Mucosa of descending colon (tissue), 3 donors: Measurements from ENCODE around the gene MVB12B. TPM values are rescaled to one million over a fixed set of nuclear protein-coding genes. Genes with fewer than 3 reads are reported as not detected.

Experiments
- ATAC-seq: fragments of 200-7000 bp; cut with Tn5 transposase; one replicate; pipeline ENCODE4 v1.9.1; 2020; ENCODE audit warnings: mild to moderate bottlenecking, moderate library complexity
- DNase-seq, 3 donors: peaks; one replicate each; pipeline ENCODE4 v3.0.0-alpha.2; 2020
- H3K36me3 ChIP-seq: fragments of 200-600 bp; one replicate; pipeline ENCODE4 v1.8.0; 2021; ENCODE audit warnings: low read depth, mild to moderate bottlenecking
- H3K4me1 ChIP-seq: fragments of 200-600 bp; one replicate; pipeline ENCODE4 v1.8.0; 2021; ENCODE audit warnings: low read depth, mild to moderate bottlenecking
- H3K4me3 ChIP-seq: fragments of 200-600 bp; one replicate; pipeline ENCODE4 v1.8.0; 2021; ENCODE audit warnings: mild to moderate bottlenecking
- H3K9me3 ChIP-seq: fragments of 200-600 bp; one replicate; pipeline ENCODE4 v1.8.0; 2021; ENCODE audit warnings: mild to moderate bottlenecking
- CTCF ChIP-seq: fragments of 200-600 bp; IDR thresholded peaks from one replicate; pipeline ENCODE4 v1.8.0; 2022; ENCODE audit warnings: antibody characterized with exemption, mild to moderate bottlenecking
- intact Hi-C, 2 donors: fragments of 100-400 bp; cut with DNase I in 1 of 2; cut with micrococcal nuclease in 1 of 2; formaldehyde crosslinking; loops; one replicate each; pipeline versions ENCODE4 v1.11.0 to v1.11.1; 2022; cut with DNase I, micrococcal nuclease
- total RNA-seq, 3 donors: library from RNA; stranded (reverse); fragmentation: NEBNext Ultra II Directional in 2 of 3; extraction: Animal tissue kit (Norgen Biotek cat#: 25700) in 2 of 3; gene quantifications; one replicate each; pipeline versions ENCODE4 v1.2.1 to v1.2.4, GENCODE V29; 2021 to 2023
- donor health status: DM: no; HTN: no; CAD: no; lungs with moderate emphysema.
- donor health status: DM: no; HTN: no; CAD: no.
- donor health status: DM: no; HTN: yes; CAD: no.

MVB12B gene
- total RNA-seq, 3 donors from 2014 or later, result 16.8 to 26.4 (median 21.6) TPM

- no peaks in the 10 kb centered on the region for H3K9me3 ChIP-seq
- intact Hi-C loops, result no loop called here
- TF ChIP-seq CTCF, result no peak
- DNase-seq (no peak), ATAC-seq (no peak)
- H3K36me3 ChIP-seq, result no peaks in the 10 kb centered on the region
- H3K4me3 ChIP-seq, result no peak overlapping the region
- H3K4me1 ChIP-seq, result peaks cover 15% of the 10 kb centered on the region
Observed at GRCh38 chr9:126373241-126373640, 46.6 kb downstream of the MVB12B start.

DNA sequence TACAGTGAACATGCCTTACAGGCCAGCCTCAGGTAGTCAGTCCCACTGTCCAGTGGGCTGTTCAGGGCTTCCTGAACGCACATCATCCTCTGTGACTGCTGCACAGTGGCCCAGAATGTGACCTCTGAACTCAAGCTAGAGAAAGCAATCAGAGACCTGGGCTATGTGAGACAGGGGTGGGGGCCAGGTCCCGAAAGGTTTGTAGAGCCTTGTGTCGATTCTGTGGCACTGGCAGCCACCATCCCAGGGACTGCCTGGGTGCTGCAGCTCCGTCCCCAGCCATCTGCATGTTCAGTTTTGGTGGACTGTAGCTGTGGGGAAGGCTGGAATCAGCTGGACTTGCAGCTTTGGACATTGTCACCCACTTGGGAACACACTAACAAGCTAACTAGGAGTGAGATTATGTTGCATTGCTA, 47.7 kb downstream of the MVB12B start:
- no peaks in the 10 kb centered on the region for H3K9me3 ChIP-seq
- H3K4me1 ChIP-seq, result peaks cover 12% of the 10 kb centered on the region
- no peak for ATAC-seq
- no peak for TF ChIP-seq CTCF
- intact Hi-C loops, result no loop called here
- no peak overlapping the region for H3K4me3 ChIP-seq
- DNase-seq, result no peak
- no peaks in the 10 kb centered on the region for H3K36me3 ChIP-seq

DNA sequence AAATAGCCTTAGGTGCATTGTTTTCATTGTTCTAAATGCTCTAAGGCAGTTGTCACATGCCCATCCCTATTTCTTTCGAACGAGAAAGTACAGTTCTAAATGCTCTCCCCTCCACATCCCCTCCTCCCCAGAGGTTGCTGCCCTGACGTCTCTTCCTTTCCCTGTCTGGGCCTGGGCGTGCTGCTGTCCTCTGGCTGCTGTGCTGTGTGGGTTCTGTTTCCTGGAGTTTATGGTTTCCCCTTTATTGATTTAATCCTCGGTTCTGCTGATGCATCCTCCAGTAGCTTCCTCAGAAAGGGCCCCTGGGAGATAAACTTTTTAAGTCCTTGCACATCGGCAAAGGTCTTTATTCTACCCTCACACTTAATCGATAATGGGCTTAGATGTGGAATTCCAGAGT, 48.8 kb downstream of the MVB12B start:
- ATAC-seq, result peak; percentile 61
- intact Hi-C loops, result no loop called here
- H3K4me3 ChIP-seq, result no peak overlapping the region
- DNase-seq, result peak in 1 of 3 donors; percentile 57
- no peaks in the 10 kb centered on the region for H3K36me3 ChIP-seq
- no peaks in the 10 kb centered on the region for H3K9me3 ChIP-seq
- H3K4me1 ChIP-seq, result peaks cover 12% of the 10 kb centered on the region
- TF ChIP-seq CTCF, result no peak

GRCh38 chr9:126376311-126377175, 49.9 kb downstream of the MVB12B start:
- peak; percentile 91 for ATAC-seq
- peaks cover 12% of the 10 kb centered on the region for H3K4me1 ChIP-seq
- no peaks in the 10 kb centered on the region for H3K9me3 ChIP-seq
- no peak overlapping the region for H3K4me3 ChIP-seq
- no peaks in the 10 kb centered on the region for H3K36me3 ChIP-seq
- DNase-seq, result peak; percentile 71 to 77 (median 76)
- TF ChIP-seq CTCF, result no peak
- intact Hi-C loops, result no loop called here

DNA sequence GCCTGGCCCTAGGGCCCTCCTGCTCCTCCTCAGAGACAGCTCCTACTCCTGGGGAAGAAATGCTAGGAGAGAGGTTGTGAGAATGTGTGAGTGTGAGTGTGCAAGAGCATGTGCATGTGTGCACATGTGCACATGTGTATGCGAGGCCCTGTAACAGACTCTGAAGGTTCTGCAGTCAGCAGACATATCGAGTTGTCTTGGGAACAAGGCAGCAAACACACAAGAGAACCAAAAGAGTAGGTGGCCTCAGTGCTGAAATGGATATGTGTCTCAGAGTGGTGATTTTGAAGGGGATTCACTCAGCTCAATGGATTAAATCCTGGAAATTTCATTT, 50.5 kb downstream of the MVB12B start:
- Histone ChIP-seq H3K36me3 (no peaks in the 10 kb centered on the region), H3K9me3 (no peaks in the 10 kb centered on the region), H3K4me3 (no peak overlapping the region), H3K4me1 (peaks cover 12% of the 10 kb centered on the region)
- ATAC-seq (no peak), DNase-seq (no peak)
- intact Hi-C loops, result no loop called here
- no peak for TF ChIP-seq CTCF
